A673 (cell line): ENCODE data around the gene MOB2. TPM values are rescaled to one million over a fixed set of nuclear protein-coding genes. Genes with fewer than 3 reads are reported as not detected.
"Not testable (repeated sequence)": the region's sequence is repeated elsewhere in the genome, so short reads cannot be mapped to it uniquely, and the experiment has no call there.

Experiments
- BruUV-seq: library from RNA; stranded (reverse); fragments of 400-500 nt; replicated peaks from 2 replicates; lab custom pipeline; 2021; lab: Mats Ljungman, UMichigan
- CTCF ChIA-PET: fragments of 300-600 bp; sonication (Branson Sonifier 250); formaldehyde crosslinking; loops from one replicate; lab custom pipeline; 2022; ENCODE audit warnings: antibody characterized with exemption; lab: Charles Lee
- POLR2A ChIA-PET: fragments of 300-600 bp; sonication (Branson Sonifier 250); formaldehyde crosslinking; loops from one replicate; lab custom pipeline; 2022; ENCODE audit warnings: antibody characterized with exemption; ENCODE audit not compliant: low non-redundant PET; lab: Charles Lee
- DNase-seq: peaks from one replicate; pipeline ENCODE4 v3.0.0-alpha.2; 2015; ENCODE audit warnings: low spot score
- H3K27ac ChIP-seq: fragments of 200-600 bp; sonication (generic); 2 replicates; pipeline ENCODE4 v1.5.1; 2016; ENCODE audit warnings: mixed run types, low read depth, mild to moderate bottlenecking, mixed read lengths, antibody characterized with exemption, low read length; ENCODE audit not compliant: poor library complexity, severe bottlenecking
- H3K27me3 ChIP-seq: fragments of 200-600 bp; sonication (generic); replicated peaks from 2 replicates; pipeline ENCODE4 v1.6.1; 2017; ENCODE audit warnings: mixed run types, low read depth, mild to moderate bottlenecking, mixed read lengths, antibody characterized with exemption, low read length; ENCODE audit not compliant: insufficient read depth, poor library complexity
- H3K36me3 ChIP-seq: fragments of 200-600 bp; sonication (generic); 2 replicates; pipeline ENCODE4 v1.6.1; 2016; ENCODE audit warnings: mixed run types, mild to moderate bottlenecking, mixed read lengths, antibody characterized with exemption, low read length; ENCODE audit not compliant: insufficient read depth, poor library complexity, severe bottlenecking
- H3K4me1 ChIP-seq: fragments of 200-600 bp; sonication (generic); 2 replicates; pipeline ENCODE4 v1.6.1; 2017; ENCODE audit warnings: mixed run types, mild to moderate bottlenecking, mixed read lengths, antibody characterized with exemption, low read length; ENCODE audit not compliant: insufficient read depth, poor library complexity, severe bottlenecking
- H3K4me3 ChIP-seq: fragments of 200-600 bp; sonication (generic); 2 replicates; pipeline ENCODE4 v1.5.1; 2016; ENCODE audit warnings: low read depth, mixed run types, mild to moderate bottlenecking, mixed read lengths, low read length; ENCODE audit not compliant: poor library complexity, severe bottlenecking
- H3K9me3 ChIP-seq: fragments of 200-600 bp; sonication (generic); 2 replicates; pipeline ENCODE4 v1.6.1; 2016; ENCODE audit warnings: mixed run types, low read depth, mild to moderate bottlenecking, mixed read lengths, antibody characterized with exemption, low read length; ENCODE audit not compliant: poor library complexity, severe bottlenecking
- CTCF ChIP-seq: fragments of 300-800, 200-600 bp; sonication (generic); conservative IDR thresholded peaks from 2 replicates; pipeline ENCODE4 v1.5.1; 2017; ENCODE audit warnings: low read depth, mild to moderate bottlenecking, antibody characterized with exemption, low read length, moderate library complexity, mixed read lengths
- EZH2 ChIP-seq: fragments of 200-600 bp; sonication (generic); IDR thresholded peaks from 2 replicates; pipeline ENCODE4 v1.6.1; 2017; ENCODE audit warnings: borderline replicate concordance, low read depth, mild to moderate bottlenecking, mixed read lengths, antibody characterized with exemption, low read length; ENCODE audit not compliant: poor library complexity, severe bottlenecking
- intact Hi-C: fragments of 100-400 bp; cut with micrococcal nuclease; formaldehyde crosslinking; loops from one replicate; pipeline ENCODE4 v1.10.0; 2022; ENCODE audit not compliant: unreplicated experiment
- total RNA-seq: library from RNA; stranded (reverse); gene quantifications from 2 replicates; pipeline ENCODE4 v1.2.3, GENCODE V29; 2021

Gene MOB2
- total RNA-seq, 1 experiment from 2014 or later, result 14.7 TPM

DNA sequence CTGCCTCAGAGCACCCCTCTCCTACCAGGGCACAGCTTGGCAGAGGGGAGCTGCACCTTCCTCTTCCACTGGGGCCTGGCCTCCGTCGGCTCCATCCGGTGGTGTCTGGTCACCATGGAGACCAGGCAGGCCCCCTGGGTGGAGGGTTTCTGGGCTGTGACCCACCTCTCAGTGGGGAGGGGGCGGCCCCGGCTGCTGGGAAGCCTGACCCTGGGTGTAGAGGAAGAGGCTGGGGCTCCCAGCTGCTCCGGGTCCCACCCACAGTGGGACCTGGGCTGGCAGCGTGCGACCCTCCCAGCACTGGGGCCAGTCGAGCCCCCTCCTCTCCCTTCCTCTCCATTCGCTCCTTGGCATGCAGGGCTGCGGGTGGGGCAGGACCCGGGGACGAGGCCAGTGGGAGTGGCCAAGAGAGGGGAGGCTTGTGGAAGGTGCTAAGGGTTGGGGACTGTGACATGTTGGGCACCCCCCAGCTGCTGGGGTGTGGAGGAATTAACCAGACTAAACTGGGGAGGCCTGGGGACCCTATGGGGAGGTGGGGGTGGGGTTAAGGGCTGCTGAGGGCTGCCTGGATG, 50.0 kb downstream of the MOB2 start:
- DNase-seq, result no peak
- Histone ChIP-seq H3K4me3 (no peak overlapping the region), H3K27ac (no peak overlapping the region), H3K27me3 (no peaks in the 10 kb centered on the region), H3K4me1 (no peaks in the 10 kb centered on the region), H3K9me3 (no peaks in the 10 kb centered on the region), H3K36me3 (no peaks in the 10 kb centered on the region)
- intact Hi-C loops, result no loop called here
- ChIA-PET CTCF (no interaction called here), POLR2A (no interaction called here)
- no peak for TF ChIP-seq EZH2
- no TSS peak for BruUV-seq

- peak; percentile 17 for DNase-seq
- Histone ChIP-seq H3K4me3 (no peak overlapping the region), H3K27ac (no peak overlapping the region), H3K36me3 (no peaks in the 10 kb centered on the region), H3K4me1 (no peaks in the 10 kb centered on the region), H3K27me3 (no peaks in the 10 kb centered on the region), H3K9me3 (no peaks in the 10 kb centered on the region)
- intact Hi-C loops, result no loop called here
- TF ChIP-seq CTCF (no peak), EZH2 (no peak)
- no TSS peak for BruUV-seq
- ChIA-PET CTCF (no interaction called here), POLR2A (no interaction called here)
These were observed 50.6 kb downstream of the MOB2 start for GRCh38 chr11:1435820-1436467.

DNA sequence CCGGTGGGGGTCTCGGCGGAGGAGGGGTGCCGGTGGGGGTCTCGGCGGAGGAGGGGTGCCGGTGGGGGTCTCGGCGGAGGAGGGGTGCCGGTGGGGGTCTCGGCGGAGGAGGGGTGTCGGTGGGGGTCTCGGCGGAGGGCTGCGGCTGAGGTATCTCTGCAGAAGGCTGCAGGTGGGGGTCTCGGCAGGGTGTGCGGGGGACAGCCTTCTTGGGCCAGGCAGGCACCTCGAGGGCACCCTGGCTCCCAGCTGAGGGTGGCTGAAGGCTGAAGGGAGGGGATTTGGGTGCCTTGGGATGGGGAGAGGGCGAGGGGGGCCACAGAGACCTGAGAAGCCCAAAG, 51.1 kb downstream of the MOB2 start:
- H3K4me3 ChIP-seq, DNase-seq, intact Hi-C loops, H3K9me3 ChIP-seq, BruUV-seq, H3K27ac ChIP-seq, H3K4me1 ChIP-seq, POLR2A ChIA-PET, CTCF ChIA-PET, H3K36me3 ChIP-seq, H3K27me3 ChIP-seq: not testable (repeated sequence)

DNA sequence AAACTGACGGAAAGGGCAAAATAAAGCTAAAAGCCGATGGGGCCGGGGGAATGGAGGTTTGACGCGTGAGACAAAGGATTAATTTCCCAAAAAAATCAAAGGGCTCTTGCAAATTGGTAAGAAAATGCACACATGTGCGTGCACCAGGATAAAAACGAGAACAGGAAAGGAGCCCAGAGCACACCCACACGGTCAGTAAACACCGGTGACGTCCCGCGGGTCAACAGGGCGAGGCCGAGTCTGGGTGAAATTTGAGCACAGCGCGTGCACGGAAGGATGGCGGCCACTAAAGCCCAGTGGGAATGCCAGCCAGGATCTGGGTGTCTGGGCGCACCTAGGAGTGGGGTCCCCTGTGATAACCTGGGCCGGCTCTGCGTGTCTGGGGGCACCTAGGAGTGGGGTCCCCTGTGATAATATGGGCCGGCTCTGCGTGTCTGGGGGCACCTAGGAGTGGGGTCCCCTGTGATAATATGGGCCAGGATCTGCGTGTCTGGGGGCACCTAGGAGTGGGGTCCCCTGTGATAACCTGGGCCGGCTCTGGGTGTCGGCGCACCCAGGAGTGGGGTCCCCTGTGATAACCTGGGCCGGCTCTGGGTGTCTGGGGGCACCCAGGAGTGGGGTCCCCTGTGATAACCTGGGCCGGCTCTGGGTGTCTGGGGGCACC, 52.5 kb downstream of the MOB2 start:
- TF ChIP-seq EZH2 (no peak), CTCF (no peak)
- Histone ChIP-seq H3K4me3 (no peak overlapping the region), H3K27me3 (no peaks in the 10 kb centered on the region), H3K36me3 (no peaks in the 10 kb centered on the region), H3K27ac (no peak overlapping the region), H3K4me1 (no peaks in the 10 kb centered on the region), H3K9me3 (no peaks in the 10 kb centered on the region)
- no peak for DNase-seq
- POLR2A ChIA-PET, result no interaction called here
- intact Hi-C loops, result no loop called here
- BruUV-seq, result no TSS peak
- CTCF ChIA-PET, result no interaction called here
